Forelimb muscle (tissue), 1 donor: ENCODE data around the gene GPR42. TPM values are rescaled to one million over a fixed set of nuclear protein-coding genes. Genes with fewer than 3 reads are reported as not detected.
"Not testable (repeated sequence)": the region's sequence is repeated elsewhere in the genome, so short reads cannot be mapped to it uniquely, and the experiment has no call there.

Experiments
- DNase-seq: peaks from one replicate; pipeline ENCODE4 v3.0.0-alpha.2; 2013; ENCODE audit warnings: low read depth
- polyA plus RNA-seq: library from polyadenylated mRNA; unstranded; fragments of 120-200 nt; gene quantifications from one replicate; pipeline ENCODE4 v1.2.1, GENCODE V29; 2013; ENCODE audit not compliant: insufficient read length

Gene GPR42
- polyA plus RNA-seq, 1 donor: not detected

DNA sequence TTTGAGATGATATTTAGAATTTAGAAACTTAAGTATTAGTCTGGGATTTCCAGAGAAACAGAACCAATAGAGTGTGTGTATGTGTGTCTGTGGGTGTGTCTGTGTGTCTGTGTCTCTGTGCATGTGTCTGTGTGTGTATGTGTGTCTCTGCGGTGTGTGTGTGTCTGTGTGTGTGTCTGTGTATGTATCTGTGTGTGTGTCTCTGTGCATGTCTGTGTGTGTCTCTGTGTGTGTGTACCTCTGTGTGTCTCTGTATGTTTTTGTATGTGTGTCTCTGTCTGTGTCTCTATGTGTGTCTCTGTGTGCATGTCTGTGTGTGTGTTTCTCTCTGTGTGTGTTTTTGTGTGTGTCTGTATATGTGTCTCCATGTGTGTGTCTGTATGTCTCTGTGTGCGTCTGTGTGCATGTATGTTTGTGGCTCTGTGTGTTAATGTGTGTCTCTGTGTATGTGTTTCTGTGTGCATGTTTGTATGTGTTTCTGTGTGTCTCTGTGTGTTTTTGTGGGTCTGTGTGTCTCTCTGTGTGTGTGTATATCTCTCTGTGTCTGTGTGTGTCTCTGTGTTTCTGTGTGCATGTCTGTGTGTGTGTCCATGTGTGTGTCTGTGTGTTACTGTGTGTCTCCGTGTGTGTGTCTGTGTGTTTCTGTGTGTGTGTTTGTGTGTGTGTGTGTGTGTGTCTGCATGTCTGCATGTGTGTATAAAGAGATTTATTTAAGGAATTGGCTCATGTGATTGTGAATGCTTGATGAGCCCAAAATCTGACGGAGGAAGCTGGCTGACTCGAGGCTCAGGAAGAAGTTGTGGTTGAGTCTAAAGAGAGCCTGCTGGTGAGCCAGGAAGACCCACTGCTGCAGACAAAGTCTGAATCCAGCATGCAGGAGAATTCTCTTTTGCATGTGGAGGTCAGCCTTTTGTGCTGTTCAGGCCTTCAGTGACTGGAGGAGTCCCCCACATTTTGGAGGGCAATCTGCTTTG lies 22.2 kb downstream of the GPR42 start:
- DNase-seq: no peak

DNA sequence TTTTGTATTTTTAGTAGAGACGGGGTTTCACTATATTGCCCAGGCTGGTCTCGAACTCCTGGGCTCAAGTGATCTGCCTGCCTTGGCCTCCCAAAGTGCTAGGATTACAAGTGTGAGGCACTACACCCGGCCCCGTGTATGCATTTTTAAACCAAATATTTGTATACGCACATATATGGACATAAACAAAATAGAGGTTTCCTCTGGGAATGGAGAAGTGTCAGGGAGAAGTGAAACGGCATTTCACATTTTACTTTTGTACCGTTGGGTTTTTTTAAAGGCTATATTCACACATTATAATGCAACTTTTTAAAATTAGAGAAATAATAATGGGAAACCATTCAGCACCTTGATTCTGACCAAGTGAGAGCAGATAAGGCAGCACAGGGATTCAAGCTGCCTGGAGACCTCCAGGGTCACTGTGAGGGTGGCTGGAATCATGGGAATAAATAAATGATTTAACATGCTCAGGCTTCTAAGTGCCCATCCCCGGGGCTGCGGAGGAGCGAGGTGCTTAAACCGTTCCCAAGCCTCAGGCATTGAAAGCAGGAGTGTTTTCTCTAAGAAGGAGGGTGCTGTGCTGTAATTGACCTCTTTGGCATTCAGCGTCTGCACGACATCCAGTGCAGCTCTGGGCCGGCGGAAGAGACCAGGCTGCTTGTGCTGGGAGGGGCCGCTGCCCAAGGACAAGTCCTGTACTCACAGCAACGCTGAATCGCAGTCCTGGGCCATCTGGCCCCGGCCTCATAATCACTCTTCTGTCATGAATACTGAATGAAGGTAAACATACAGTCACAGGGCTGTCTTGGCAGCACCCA lies 24.7 kb downstream of the GPR42 start:
- no peak for DNase-seq

GRCh38 chr19:35396240-35396885 lies 25.5 kb downstream of the GPR42 start:
- DNase-seq: no peak

GRCh38 chr19:35397064-35397463 lies 26.2 kb downstream of the GPR42 start:
- DNase-seq: no peak

DNA sequence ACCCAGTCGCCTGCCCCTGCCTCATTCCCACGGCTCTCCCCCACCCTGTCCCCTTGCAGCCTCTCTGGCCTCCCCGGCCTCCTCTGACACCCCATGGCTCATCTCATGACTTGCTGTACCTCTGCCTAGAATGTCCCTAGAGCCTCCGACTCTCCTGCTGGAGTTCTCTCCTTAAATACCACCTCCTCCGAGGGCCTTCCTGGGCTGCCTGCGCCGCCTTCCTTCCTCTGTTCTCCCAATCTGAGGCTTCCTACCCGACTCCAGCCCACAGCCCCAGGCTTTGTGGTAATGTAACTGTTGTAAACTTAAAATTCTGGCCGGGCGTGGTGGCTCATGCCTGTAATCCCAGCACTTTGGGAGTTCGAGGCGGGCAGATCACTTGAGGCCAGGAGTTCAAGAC lies 27.7 kb downstream of the GPR42 start:
- DNase-seq: no peak

DNA sequence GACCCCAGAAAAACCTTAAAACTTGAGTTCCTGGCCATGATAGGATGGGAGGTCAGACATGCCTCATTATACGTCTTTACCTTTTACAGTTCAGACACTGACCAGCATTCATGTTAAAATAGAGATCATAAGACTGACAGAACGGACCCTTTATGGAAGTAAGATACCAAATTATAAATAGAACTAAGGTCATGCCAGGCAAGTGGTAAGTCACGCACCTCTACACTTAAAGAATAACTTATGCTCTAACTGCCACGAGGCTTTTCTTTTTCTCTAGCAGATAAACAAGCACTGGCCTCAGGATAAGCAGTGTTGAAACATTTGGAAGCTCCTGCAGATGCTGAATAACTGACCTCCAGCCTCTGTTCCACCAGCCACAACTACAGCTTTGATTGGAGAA lies 28.4 kb downstream of the GPR42 start:
- no peak for DNase-seq

- no peak for DNase-seq
Measured at GRCh38 chr19:35399948-35400772, 29.3 kb downstream of the GPR42 start.

GRCh38 chr19:35400773-35401100 lies 29.9 kb downstream of the GPR42 start:
- DNase-seq: no peak

- not testable (repeated sequence) for DNase-seq
Measured at GRCh38 chr19:35401416-35401815, 30.5 kb downstream of the GPR42 start.

DNA sequence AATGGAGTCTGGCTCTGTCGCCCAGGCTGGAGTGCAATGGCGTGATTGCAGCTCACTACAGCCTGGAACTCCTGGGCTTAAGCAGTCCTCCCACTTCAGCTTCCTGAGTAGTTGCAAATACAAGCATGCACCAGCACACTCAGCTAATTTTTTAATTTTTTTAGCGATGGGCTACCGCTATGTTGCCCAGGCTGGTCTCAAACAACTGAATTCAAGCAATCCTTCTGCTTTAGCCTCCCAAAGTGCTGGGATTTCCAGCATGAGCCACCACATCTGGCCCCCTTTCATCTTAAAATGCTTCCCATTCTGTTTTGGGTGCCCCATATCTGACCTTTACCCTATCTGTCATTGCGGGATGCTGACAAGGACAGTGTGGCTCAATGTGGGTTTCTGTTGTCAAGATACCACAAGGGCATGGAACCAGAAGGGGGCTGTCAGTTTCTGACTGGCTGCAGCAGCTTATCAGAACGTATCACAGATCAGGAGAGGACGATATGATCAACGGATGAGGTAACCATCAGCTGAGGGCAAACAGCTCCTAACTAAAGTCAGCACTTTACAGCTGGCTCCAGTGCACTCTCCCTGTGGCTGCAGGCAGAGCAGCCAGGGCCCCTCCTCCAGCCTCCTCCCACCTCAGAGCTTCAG lies 32.4 kb downstream of the GPR42 start:
- DNase-seq: no peak

DNA sequence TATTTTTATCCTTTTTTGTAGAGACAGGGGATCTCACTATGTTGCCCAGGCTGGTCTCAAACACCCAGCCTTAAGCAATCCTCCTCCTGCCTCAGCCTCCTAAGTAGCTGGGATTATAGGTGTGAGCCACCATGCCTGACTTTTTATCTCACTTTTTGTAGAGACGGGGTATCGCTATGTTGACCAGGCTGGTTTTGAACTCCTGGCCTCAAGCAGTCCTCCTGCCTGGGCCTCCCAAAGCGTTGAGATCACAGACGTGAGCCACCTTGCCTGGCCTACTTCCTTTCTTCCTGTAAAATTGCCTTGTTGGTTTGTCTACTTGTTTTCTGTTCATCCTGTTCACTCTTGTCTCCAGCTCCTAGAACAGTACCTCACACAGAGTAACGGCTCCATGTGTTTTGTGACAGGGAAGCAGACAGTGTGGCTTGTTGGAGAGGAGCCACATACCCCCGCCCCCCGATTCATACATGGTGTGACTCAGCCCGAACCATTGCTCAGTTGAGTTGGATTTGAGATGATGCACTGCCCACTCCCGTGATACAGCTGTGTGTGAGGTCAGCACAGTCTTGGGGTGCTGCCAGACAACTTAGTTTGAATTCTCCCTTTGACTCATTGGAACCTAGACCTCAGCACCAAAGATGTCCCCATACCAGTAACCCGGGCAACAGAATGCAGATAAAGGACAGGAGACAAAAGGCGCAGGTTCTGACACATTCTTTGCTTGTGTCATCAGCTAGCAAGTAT lies 34.2 kb downstream of the GPR42 start:
- DNase-seq: no peak

- DNase-seq: no peak
Measured at GRCh38 chr19:35407619-35408018, 36.8 kb downstream of the GPR42 start.

- no peak for DNase-seq
Measured at GRCh38 chr19:35408284-35409171, 37.7 kb downstream of the GPR42 start.

DNA sequence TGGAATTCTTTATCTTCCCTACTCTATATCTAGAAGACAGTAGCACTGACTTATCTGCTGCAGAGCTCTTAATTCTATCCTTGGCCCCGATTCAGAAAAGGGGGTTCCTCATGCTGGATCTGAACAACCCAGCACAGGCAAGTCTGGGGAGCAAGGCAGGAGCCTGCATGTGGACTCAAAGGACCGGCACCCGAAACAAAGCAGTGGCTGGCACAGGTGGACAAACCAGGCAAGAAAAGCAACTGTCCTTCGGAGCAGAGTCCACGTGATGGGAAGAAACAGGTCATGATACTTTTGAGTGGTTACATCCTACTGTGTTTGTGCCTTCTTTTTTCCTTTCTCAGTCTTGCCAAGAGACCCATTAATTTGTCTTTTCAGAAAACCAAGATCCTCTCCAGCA lies 38.3 kb downstream of the GPR42 start:
- no peak for DNase-seq

GRCh38 chr19:35410487-35410886 lies 39.6 kb downstream of the GPR42 start:
- DNase-seq: no peak

DNA sequence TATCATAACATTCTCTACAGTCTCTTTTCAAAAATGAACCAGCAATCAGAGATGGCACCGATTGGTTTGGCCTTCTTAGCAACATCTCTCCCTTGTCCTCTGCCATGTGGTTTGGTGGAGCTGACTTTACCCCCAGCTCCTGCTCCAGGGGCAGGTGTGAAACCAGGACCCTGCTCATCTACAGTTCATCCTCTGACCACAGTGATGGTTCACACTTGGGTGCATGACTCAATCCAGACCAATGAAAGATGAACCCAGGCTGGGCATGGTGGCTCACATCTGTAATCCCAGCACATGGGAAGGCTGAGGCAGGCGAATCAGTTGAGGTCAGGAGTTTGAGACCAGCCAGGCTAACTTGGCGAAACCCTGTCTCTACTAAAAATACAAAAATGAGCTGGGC lies 43.6 kb downstream of the GPR42 start:
- DNase-seq: no peak

GRCh38 chr19:35416331-35416730 lies 45.5 kb downstream of the GPR42 start:
- DNase-seq: no peak

DNA sequence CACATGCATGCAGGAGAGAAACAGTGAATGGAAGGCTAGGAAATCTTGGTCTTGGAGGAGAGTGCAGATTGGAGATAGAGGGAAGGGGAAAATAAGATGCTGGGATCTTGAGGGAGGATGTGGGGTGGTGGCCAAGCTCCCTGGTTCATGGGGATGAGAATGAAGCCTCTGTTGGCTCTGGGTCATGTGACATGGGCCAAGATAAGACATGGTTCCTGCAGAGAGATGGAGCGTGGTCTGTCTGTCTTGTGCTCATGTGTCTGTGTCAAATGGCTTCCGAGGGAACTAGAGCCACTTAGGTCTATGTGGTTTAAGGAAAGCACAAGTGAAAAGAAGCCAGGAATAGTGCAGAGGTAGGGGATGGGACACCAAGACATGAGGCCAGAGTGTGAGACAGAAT lies 46.4 kb downstream of the GPR42 start:
- no peak for DNase-seq
